ENCODE data around the gene TBC1D22A. TPM values are rescaled to one million over a fixed set of nuclear protein-coding genes. Genes with fewer than 3 reads are reported as not detected.

The TBC1D22A gene
- total RNA-seq, 4 donors from 2014 or later, result 31.2 to 111 (median 41.8) TPM

GRCh38 chr22:47039356-47039755 is 276.9 kb downstream of the TBC1D22A start:
- Histone ChIP-seq H3K4me3 (no peak overlapping the region), H3K27ac (no peak overlapping the region), H3K4me1 (peaks cover 6 to 9% (median 8%) of the 10 kb centered on the region in 4 donors), H3K36me3 (no peaks in the 10 kb centered on the region), H3K27me3 (no peaks in the 10 kb centered on the region), H3K9me3 (no peaks in the 10 kb centered on the region)
- no peak for DNase-seq
- intact Hi-C loops (cut with DNase I; ENCODE audit: low total_unique reads) (no loop called here), in situ Hi-C loops (cut with MboI; ENCODE audit: low pct_ligation_motif_present in 1 of 4, low pct_unique_long_range_greater_than_20kb in 1 of 4, low sequenced_read_pairs in 3 of 4) (no loop called here)
- TF ChIP-seq POLR2A (IDR thresholded peaks at IDR 0.05) (no peak), EP300 (IDR thresholded peaks at IDR 0.05; ENCODE audit: low read depth) (no peak), CTCF (IDR thresholded peaks at IDR 0.05) (no peak), POLR2AphosphoS5 (IDR thresholded peaks at IDR 0.05) (no peak)
- 77 to 85% methylated on average over 4 to 5 of the region's 5 CpGs for WGBS, 2 donors (ENCODE audit: low coverage in 1 of 2)

- Histone ChIP-seq H3K36me3 (no peaks in the 10 kb centered on the region), H3K4me3 (no peak overlapping the region), H3K4me1 (peaks cover 6 to 14% (median 9%) of the 10 kb centered on the region in 4 donors), H3K27me3 (no peaks in the 10 kb centered on the region), H3K27ac (no peak overlapping the region), H3K9me3 (no peaks in the 10 kb centered on the region)
- no peak for DNase-seq
- intact Hi-C loops (cut with DNase I; ENCODE audit: low total_unique reads) (no loop called here), in situ Hi-C loops (cut with MboI; ENCODE audit: low pct_ligation_motif_present in 1 of 4, low pct_unique_long_range_greater_than_20kb in 1 of 4, low sequenced_read_pairs in 3 of 4) (no loop called here)
- WGBS, 2 donors (ENCODE audit: low coverage in 1 of 2), result 88 to 90% methylated on average over 8 to 25 of the region's 25 CpGs
- TF ChIP-seq CTCF (IDR thresholded peaks at IDR 0.05) (no peak), POLR2A (IDR thresholded peaks at IDR 0.05) (no peak), EP300 (IDR thresholded peaks at IDR 0.05; ENCODE audit: low read depth) (no peak), POLR2AphosphoS5 (IDR thresholded peaks at IDR 0.05) (no peak)
These were observed 278.2 kb downstream of the TBC1D22A start for GRCh38 chr22:47040486-47041270.

- in situ Hi-C loops (cut with MboI; ENCODE audit: low pct_ligation_motif_present in 1 of 4, low pct_unique_long_range_greater_than_20kb in 1 of 4, low sequenced_read_pairs in 3 of 4), result no loop called here
These were observed 279.0 kb downstream of the TBC1D22A start for GRCh38 chr22:47041271-47042115.

More at GRCh38 chr22:47041271-47042115, 279.0 kb downstream of the TBC1D22A start:
- peaks cover 6 to 18% (median 9%) of the 10 kb centered on the region in 4 donors for H3K4me1 ChIP-seq
- intact Hi-C loops (cut with DNase I; ENCODE audit: low total_unique reads), result no loop called here
- no peaks in the 10 kb centered on the region for H3K27me3 ChIP-seq
- H3K9me3 ChIP-seq, result no peaks in the 10 kb centered on the region
- H3K27ac ChIP-seq, result no peak overlapping the region
- 80 to 88% methylated on average over 3 to 27 of the region's 27 CpGs for WGBS, 2 donors (ENCODE audit: low coverage in 1 of 2)
- no peak overlapping the region for H3K4me3 ChIP-seq
- no peak for DNase-seq
- TF ChIP-seq POLR2AphosphoS5 (IDR thresholded peaks at IDR 0.05) (no peak), POLR2A (IDR thresholded peaks at IDR 0.05) (no peak), EP300 (IDR thresholded peaks at IDR 0.05; ENCODE audit: low read depth) (no peak), CTCF (IDR thresholded peaks at IDR 0.05) (no peak)
- H3K36me3 ChIP-seq, result no peaks in the 10 kb centered on the region

Data from transverse colon (tissue), 4 donors.